Measurements from ENCODE around the gene CLCN1.

- TF ChIP-seq CTCF (IDR thresholded peaks at IDR 0.05) (no peak), ZFX (IDR thresholded peaks at IDR 0.05; ENCODE audit: borderline replicate concordance) (no peak)
Observed at GRCh38 chr7:143354376-143354775, 38.5 kb downstream of the CLCN1 start.

Data from 22Rv1 (cell line).